Measurements from ENCODE around the gene PACRG. TPM values are rescaled to one million over a fixed set of nuclear protein-coding genes. Genes with fewer than 3 reads are reported as not detected.

The PACRG gene
- total RNA-seq, 1 donor from 2014 or later: 10.5 TPM

- no peak overlapping the region for H3K4me3 ChIP-seq
- DNase-seq: no peak
- H3K9me3 ChIP-seq (replicated peaks): no peaks in the 10 kb centered on the region
- intact Hi-C loops (cut with micrococcal nuclease): loop anchor here (10.0 kb wide), 1 partner anchor 791 kb away; no protein-coding TSS in a partner anchor
- no peaks in the 10 kb centered on the region for H3K36me3 ChIP-seq
- TF ChIP-seq, protein P1, sequence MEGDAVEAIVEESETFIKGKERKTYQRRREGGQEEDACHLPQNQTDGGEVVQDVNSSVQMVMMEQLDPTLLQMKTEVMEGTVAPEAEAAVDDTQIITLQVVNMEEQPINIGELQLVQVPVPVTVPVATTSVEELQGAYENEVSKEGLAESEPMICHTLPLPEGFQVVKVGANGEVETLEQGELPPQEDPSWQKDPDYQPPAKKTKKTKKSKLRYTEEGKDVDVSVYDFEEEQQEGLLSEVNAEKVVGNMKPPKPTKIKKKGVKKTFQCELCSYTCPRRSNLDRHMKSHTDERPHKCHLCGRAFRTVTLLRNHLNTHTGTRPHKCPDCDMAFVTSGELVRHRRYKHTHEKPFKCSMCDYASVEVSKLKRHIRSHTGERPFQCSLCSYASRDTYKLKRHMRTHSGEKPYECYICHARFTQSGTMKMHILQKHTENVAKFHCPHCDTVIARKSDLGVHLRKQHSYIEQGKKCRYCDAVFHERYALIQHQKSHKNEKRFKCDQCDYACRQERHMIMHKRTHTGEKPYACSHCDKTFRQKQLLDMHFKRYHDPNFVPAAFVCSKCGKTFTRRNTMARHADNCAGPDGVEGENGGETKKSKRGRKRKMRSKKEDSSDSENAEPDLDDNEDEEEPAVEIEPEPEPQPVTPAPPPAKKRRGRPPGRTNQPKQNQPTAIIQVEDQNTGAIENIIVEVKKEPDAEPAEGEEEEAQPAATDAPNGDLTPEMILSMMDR (IDR thresholded peaks at IDR 0.05; ENCODE audit: borderline replicate concordance): no peak
- no peaks in the 10 kb centered on the region for H3K4me1 ChIP-seq
- no peaks in the 10 kb centered on the region for H3K27me3 ChIP-seq (ENCODE audit: low read depth)
- H3K27ac ChIP-seq (replicated peaks): no peak overlapping the region
Measured at GRCh38 chr6:163173741-163174140, 446.0 kb downstream of the PACRG start.

GRCh38 chr6:163175301-163175700 is 447.5 kb downstream of the PACRG start:
- TF ChIP-seq, protein P1 (IDR thresholded peaks at IDR 0.05; ENCODE audit: borderline replicate concordance): no peak
- Histone ChIP-seq H3K27ac (replicated peaks) (no peak overlapping the region), H3K4me3 (no peak overlapping the region), H3K9me3 (replicated peaks) (no peaks in the 10 kb centered on the region), H3K27me3 (ENCODE audit: low read depth) (no peaks in the 10 kb centered on the region), H3K36me3 (no peaks in the 10 kb centered on the region), H3K4me1 (no peaks in the 10 kb centered on the region)
- intact Hi-C loops (cut with micrococcal nuclease): loop anchor here (10.0 kb wide), 1 partner anchor 790 kb away; no protein-coding TSS in a partner anchor
- DNase-seq: no peak

DNA sequence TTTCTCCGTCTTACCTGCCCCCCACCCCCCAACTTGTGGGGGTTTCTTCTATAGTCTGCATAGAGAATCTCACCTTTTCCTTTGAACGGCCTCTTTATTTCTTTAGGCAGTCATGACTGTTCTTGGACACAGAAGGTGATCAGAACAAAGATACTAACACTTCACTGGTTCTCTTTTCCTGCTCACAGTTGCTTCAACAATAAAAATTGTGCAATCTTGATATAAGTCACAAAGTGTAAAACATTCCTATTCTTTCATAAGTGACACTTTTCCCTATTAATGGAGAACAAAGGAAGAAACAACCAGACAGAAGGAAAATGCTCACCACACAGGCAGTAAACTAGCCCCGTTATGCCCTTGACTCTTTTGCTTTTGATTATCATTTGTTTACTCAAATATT is 448.3 kb downstream of the PACRG start:
- TF ChIP-seq, protein P1 (IDR thresholded peaks at IDR 0.05; ENCODE audit: borderline replicate concordance): no peak
- Histone ChIP-seq H3K36me3 (no peaks in the 10 kb centered on the region), H3K27ac (replicated peaks) (no peak overlapping the region), H3K4me3 (no peak overlapping the region), H3K27me3 (ENCODE audit: low read depth) (no peaks in the 10 kb centered on the region), H3K4me1 (peaks cover 4% of the 10 kb centered on the region), H3K9me3 (replicated peaks) (no peaks in the 10 kb centered on the region)
- DNase-seq: no peak
- intact Hi-C loops (cut with micrococcal nuclease): loop anchor here (10.0 kb wide), 1 partner anchor 789 kb away; no protein-coding TSS in a partner anchor

DNA sequence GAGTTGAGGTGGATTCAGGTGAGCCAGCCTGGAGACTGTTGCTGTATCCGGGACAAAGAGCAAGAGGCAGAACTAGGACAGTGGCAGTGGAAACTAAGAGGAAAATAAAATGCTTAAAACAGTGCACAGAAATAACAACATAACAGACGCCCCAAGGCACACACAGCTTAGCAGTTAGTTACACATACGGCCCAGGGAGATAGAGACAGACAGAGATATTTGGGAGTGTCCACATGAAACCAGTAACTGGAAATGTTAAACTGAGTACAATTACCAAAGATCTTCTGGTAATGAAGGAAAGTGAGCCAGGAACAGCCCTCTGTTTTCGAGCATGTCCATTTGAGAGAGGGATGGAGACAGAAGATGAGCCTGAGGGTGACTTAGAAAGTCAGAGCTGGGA is 449.2 kb downstream of the PACRG start:
- DNase-seq: no peak
- no peaks in the 10 kb centered on the region for H3K36me3 ChIP-seq
- intact Hi-C loops (cut with micrococcal nuclease): loop anchor here (10.0 kb wide), 1 partner anchor 788 kb away; no protein-coding TSS in a partner anchor
- TF ChIP-seq, protein P1 (IDR thresholded peaks at IDR 0.05; ENCODE audit: borderline replicate concordance): no peak
- H3K4me1 ChIP-seq: peaks cover 13% of the 10 kb centered on the region
- no peaks in the 10 kb centered on the region for H3K9me3 ChIP-seq (replicated peaks)
- no peaks in the 10 kb centered on the region for H3K27me3 ChIP-seq (ENCODE audit: low read depth)
- H3K4me3 ChIP-seq: no peak overlapping the region
- H3K27ac ChIP-seq (replicated peaks): no peak overlapping the region

GRCh38 chr6:163177892-163178420 is 450.2 kb downstream of the PACRG start:
- intact Hi-C loops (cut with micrococcal nuclease): loop anchor here (10.0 kb wide), 1 partner anchor 787 kb away; no protein-coding TSS in a partner anchor
- TF ChIP-seq, protein P1 (IDR thresholded peaks at IDR 0.05; ENCODE audit: borderline replicate concordance): no peak
- no peak overlapping the region for H3K4me3 ChIP-seq
- no peak for DNase-seq
- no peak overlapping the region for H3K27ac ChIP-seq (replicated peaks)
- no peaks in the 10 kb centered on the region for H3K36me3 ChIP-seq
- peaks cover 15% of the 10 kb centered on the region for H3K4me1 ChIP-seq
- H3K9me3 ChIP-seq (replicated peaks): no peaks in the 10 kb centered on the region
- no peaks in the 10 kb centered on the region for H3K27me3 ChIP-seq (ENCODE audit: low read depth)
